Middle frontal gyrus (tissue), 1 donor: ENCODE data around the gene RPUSD3.
A peak's percentile ranks its signal among the peaks of the same experiment; 100 is the strongest.

Experiments
- DNase-seq: peaks from one replicate; pipeline ENCODE4 v3.0.0-alpha.2; 2015; ENCODE audit warnings: low spot score; ENCODE audit errors: extremely low spot score

Gene RPUSD3

DNA sequence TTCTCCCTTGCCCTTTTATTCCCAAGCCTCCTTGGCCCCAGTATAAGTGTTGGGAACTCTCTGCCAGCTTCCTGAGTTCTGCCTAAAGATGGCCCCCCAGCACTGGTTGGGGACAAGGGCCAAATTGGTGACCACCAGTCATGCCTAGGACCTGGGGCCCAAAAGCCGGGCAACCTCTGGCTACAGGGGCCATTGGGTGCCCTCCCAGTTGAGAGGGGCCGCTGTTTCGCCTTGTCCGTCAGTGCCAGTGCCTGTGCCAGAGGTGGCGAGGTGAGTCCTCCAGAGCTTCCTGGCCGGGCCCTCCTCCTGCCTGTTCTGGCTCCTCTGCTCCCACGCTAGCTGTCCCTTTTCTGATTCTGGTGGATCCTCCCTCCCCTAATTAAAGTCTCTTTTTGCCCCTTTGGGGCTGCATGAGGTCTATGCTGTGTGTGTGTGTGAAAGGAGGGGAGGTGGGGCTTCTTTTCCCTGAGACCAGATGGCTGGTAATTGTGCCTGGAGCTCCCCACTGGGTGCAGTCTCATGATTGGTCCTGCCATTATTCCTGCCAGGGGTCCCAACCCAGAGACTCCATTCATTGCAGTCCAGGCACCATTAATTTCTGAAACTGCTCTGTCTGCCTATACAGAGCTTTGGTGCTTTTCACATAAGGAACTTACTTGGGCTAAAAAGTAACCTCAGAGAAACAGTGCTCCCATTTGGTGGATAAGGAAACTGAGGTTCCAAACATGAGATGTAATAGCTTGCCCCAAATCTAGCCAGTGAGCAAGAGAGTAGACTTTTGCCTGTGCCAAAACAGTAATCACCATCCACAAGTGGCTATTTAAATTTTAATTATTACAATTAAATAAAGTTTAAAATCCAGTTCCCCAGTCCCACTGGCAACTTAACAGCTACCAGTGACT, 36.9 kb downstream of the RPUSD3 start:
- DNase-seq, result no peak

DNA sequence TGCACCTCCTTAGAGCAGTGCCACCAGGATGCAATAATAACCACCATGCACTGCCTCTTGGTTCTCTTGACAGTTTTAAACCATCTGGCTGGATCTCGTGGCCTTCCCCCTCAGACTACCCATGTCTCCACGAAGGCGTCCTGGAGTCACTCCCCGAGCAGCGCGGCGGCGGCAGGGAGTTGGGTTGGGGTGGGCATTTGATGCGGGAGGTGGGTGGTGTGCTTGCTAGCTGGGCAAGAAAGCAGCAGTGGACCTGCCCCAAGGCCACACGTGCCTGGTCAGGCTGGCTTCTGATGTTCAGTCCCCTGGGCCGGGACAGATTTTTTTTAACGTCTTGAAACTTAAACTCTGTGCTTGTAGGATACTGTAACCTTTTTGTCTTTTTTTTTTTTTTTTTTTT, 37.7 kb downstream of the RPUSD3 start:
- DNase-seq, result no peak

DNA sequence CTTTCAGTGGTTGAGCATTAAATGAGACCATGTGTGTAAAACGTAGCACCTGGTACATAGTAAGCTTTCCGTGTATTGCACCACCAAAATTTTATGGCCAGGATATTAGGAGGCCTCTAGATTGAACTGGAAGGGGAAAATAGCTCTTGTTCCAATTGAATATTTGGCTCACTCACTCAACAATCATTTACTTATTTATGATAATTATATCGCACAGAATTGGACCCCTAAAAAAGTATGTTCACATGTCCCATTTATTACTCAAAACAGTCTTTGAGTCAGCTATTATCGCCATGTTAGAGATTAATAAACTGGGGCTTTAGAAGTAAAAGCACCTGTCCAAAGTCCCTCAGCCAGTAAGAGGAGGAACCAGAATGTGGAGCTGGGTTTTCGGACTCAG, 38.8 kb downstream of the RPUSD3 start:
- DNase-seq, result no peak

DNA sequence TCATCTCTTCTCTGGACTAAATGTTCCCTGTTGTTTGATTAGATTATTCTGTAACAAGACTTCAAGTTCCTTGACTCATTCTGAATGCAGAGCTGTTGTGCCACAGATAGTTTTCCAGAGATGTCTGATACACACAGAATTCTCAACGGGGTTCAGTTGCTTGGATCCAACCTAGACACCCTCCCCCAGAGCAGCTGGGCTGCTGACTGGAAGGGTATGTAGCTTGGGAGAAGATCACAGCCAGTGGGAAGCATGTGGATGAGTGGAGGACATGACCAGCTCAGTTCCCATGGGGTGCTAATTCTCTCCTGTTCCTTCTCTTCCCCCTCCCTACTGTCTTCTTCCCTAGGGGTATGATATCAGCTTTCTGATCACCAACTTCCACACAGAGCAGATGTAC, 40.3 kb downstream of the RPUSD3 start:
- DNase-seq, result peak; percentile 47

DNA sequence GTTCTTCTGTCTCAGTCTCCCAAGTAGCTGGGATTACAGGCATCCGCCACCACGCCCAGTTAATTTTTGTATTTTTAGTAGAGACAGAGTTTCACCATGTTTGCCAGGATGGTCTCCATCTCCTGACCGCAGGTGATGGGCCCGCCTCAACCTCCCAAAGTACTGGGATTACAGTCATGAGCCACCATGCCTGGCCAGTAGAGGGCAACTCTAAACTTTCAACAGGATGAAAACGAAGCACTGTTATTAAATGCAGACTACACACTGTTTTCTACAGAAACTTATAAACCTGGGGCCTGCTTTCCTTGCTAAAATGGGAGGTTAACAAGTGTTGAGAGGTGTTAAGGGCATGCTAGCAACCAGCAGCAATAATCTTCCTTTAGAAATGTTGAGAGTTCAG, 43.3 kb downstream of the RPUSD3 start:
- no peak for DNase-seq

DNA sequence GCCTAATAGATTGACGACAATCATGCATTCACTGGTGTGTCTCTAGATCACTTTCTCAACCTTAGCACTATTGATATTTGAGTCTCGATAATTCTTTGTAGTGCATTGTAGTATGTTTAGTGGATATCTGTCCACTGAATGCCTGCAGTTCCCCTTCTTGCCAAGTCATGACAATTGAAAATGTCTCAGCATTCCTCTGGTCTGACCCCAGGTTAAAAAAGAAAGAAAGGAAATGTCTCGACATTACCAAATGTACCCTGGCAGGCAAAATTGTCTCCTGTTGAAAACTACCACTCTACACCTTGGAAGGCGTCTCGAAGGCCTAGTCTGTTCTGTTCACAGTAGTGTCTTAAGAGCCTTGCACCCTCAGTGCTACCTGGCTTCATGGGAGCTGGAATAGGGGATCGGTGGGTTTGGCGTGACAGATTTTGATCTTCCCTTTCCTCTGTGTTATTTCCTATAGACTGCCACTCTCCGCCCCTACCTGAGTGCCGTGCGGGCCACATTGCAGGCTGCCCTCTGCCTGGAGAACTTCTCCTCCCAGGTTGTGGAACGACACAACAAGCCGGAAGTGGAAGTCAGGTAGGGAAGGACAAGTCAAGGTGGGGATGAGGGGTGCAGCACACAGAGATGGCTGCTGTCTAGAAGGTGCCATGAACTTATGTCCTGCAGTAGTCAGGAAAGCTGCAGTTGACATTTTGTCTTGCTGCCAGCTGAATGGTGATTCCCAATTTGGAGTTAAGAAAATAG, 46.4 kb downstream of the RPUSD3 start:
- no peak for DNase-seq

DNA sequence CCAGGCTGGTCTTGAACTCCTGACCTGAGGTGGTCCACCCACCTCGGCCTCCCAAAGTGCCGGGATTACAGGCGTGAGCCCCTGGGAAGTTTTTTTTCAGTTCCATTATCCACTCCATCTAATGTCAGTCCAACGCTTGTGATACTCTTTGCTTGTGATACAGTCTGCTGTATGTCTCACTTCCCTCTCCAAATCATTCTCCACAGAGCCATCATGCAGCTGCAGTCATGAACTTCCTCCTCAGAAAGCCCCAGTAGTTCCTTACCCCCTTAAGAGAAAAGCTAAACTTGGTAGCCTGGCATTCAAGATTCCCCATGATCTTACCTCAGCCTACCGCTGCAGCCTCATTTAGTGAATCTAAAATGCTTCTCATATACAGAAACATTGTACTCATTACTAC, 48.6 kb downstream of the RPUSD3 start:
- DNase-seq, result no peak

DNA sequence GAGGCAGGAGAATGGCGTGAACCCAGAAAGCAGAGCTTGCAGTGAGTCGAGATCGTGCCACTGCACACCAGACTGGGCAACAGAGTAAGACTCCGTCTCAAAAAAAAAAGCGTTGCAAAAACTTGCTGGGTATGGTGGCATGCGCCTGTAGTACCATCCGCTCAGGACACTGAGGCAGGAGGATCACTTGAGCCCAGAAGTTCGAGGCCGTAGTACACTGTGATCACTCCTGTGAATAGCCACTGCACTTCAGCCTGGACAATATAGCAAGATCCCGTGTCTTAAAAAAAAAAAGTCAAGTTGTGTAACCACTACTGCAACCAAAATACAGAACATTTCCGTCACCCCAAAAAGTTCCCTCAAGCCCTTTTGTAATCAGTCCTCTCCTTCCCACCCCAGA, 49.4 kb downstream of the RPUSD3 start:
- DNase-seq, result no peak

DNA sequence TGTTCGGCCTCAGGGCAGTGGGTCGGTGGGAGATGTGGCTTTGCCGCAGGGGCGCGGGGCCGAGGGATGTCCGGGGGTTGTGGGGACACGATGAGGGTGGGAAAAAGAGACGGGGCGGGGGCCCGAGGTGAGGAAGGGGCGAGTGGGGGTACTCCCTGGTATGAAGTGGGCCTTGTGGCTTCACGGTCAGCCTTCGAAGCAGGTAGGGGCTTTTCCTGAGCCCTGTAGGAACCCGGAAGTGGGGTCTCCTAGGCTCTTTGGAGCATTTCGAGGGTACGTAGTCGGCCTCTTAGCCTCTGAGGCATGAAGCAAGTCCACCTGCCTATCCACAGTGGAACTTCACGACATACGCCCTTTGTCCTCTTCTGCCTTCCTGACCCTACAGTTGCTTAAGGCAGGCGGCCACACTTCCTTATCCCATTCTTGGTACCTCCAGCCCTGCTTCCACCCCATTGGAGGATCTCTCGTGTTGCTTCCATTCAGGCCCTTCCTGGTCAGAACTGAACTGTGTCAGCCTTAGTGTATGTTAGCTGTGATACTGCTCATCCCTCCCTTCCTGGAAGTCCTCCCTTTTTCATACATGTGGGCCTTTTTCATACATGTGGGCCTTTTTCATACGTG, 50.5 kb downstream of the RPUSD3 start:
- DNase-seq, result no peak

DNA sequence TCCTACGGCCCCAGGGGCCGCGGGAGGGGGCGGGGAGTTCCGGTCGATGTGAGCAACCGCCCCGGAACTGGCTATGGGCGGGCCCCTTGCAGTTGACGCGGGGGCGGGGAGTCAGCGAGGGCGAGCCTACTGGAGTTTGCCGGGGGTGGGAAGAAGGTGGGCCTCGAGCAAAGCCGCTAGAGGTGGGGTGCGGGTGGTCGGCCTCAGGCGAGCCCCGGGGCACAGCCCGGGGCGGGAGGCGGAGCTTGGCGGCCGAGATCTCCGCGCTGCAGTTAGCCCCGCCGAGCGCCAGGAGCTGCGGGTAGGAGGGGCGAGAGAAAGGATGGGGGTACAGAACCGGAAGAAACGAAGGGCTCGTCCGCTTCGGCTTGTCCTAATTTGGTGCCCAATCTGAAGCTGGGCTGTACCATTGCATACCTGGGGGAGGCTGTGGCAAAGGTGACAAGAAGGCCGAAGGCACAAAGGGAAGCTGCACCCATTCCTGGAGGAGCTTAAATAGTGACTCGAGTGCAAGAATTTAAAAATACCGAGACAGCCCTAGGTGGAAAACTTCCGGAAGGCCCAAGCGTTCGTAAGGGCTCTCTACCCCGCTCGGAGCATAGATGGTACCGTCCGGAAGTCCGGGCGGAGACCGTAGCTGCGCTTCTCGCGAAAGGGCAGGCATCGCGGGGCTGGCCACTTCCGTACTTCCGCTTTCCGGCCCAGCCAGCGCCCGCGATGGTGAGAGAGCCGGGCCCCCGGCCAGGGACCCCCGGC, 51.2 kb downstream of the RPUSD3 start, which contains the start of the genes ARPC4 and TADA3:
ARPC4 (plus strand) TSS at position 678 of the 756 bp plus-strand sequence; CDS start at position 718, 40 bp downstream.
TADA3 (minus strand) TSS at position 69 of the 756 bp plus-strand sequence. CDS start 1,007 bp downstream, outside the sequence.
- DNase-seq, result peak; percentile 85

DNA sequence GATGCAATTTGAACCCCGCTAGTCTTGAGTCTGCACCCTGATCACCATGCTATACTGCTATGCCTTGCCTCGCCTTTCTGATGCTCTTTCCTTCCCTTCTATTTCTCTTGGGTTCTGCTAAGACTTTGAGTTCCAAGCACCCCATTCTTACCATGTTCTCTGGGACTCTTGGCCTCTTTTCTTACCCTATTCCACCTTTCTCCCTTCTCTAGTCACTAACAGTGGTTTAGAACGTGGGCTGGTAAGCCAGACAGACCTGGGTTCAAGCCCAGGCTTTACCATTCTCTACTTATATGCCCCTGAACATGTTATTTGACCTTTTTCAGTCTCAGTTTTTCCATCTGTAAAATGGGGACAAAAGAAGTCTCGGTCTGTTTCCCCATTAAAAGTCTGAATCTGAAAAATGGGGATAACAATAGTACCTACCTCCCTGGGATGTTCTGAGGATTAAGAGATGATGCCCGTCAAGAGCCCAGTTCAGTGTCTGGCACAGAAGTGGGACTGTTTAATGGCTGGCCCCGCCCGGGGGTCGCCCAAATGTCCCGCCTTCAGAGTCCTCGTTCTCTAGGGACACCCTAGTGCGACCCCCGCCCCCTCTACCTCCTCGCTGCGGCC, 51.9 kb downstream of the RPUSD3 start:
- DNase-seq, result no peak

DNA sequence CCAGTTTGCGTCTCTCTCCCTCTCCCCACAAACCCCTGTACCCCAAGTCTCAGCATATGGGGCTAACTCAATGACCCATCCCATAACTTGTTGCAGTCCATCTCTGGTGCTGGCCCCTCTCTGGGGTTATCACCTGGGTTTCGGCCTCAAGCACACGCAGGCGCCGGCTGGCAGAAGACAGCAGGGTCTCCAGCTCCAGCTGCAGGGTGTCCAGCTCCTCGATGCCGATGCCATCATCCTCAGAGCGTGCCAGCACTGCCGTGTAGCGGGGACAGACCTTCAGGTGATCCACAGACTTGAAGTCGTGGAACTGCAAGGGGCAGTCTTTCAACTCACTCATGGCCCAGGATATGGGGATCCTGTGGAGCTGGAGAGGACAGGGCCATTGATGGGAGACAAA, 52.7 kb downstream of the RPUSD3 start:
- DNase-seq, result no peak
